ENCODE measurements around the gene GDF7. TPM values are rescaled to one million over a fixed set of nuclear protein-coding genes. Genes with fewer than 3 reads are reported as not detected.
A peak's percentile ranks its signal among the peaks of the same experiment; 100 is the strongest.

Gene GDF7
- total and polyA plus RNA-seq, 10 donors = 0.83 to 3.8 (median 1.9) TPM

GRCh38 chr2:20678780-20679179, 11.8 kb downstream of the GDF7 start:
- H3K9me3 ChIP-seq = no peaks in the 10 kb centered on the region
- peaks cover 0 to 7% (median 0%) of the 10 kb centered on the region in 7 donors for H3K27me3 ChIP-seq (replicated peaks in 1 of 7)
- TF ChIP-seq, protein P1, sequence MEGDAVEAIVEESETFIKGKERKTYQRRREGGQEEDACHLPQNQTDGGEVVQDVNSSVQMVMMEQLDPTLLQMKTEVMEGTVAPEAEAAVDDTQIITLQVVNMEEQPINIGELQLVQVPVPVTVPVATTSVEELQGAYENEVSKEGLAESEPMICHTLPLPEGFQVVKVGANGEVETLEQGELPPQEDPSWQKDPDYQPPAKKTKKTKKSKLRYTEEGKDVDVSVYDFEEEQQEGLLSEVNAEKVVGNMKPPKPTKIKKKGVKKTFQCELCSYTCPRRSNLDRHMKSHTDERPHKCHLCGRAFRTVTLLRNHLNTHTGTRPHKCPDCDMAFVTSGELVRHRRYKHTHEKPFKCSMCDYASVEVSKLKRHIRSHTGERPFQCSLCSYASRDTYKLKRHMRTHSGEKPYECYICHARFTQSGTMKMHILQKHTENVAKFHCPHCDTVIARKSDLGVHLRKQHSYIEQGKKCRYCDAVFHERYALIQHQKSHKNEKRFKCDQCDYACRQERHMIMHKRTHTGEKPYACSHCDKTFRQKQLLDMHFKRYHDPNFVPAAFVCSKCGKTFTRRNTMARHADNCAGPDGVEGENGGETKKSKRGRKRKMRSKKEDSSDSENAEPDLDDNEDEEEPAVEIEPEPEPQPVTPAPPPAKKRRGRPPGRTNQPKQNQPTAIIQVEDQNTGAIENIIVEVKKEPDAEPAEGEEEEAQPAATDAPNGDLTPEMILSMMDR (IDR thresholded peaks at IDR 0.05 in 8 of 11, conservative IDR thresholded peaks at IDR 0.05 in 3 of 11) = no peak
- TF ChIP-seq POLR2AphosphoS5 (IDR thresholded peaks at IDR 0.05) (no peak), POLR2A (IDR thresholded peaks at IDR 0.05) (no peak)
- peaks cover 3 to 37% (median 19%) of the 10 kb centered on the region in 6 donors for H3K4me1 ChIP-seq
- no peak overlapping the region for H3K4me3 ChIP-seq
- WGBS, 5 donors = 88 to 95% (median 92%) methylated on average over 2 of the region's 2 CpGs
- H3K36me3 ChIP-seq = peaks cover 0 to 41% (median 7%) of the 10 kb centered on the region in 6 donors
- DNase-seq = no peak
- intact Hi-C loops (cut with DNase I; ENCODE audit: low total_unique reads) = no loop called here
- H3K27ac ChIP-seq = peak overlapping the region in 1 of 8 donors; percentile 81

- Histone ChIP-seq H3K36me3 (peaks cover 0 to 61% (median 17%) of the 10 kb centered on the region in 6 donors), H3K4me1 (peaks cover 0 to 16% (median 7%) of the 10 kb centered on the region in 6 donors), H3K27me3 (replicated peaks in 1 of 7) (no peaks in the 10 kb centered on the region), H3K4me3 (no peak overlapping the region), H3K9me3 (no peaks in the 10 kb centered on the region), H3K27ac (no peak overlapping the region)
- intact Hi-C loops (cut with DNase I; ENCODE audit: low total_unique reads) = no loop called here
- DNase-seq = no peak
- 87 to 95% (median 91%) methylated on average over 8 to 10 of the region's 10 CpGs for WGBS, 5 donors
- no peak for TF ChIP-seq POLR2A (IDR thresholded peaks at IDR 0.05)
- no peak for TF ChIP-seq POLR2AphosphoS5 (IDR thresholded peaks at IDR 0.05)
- TF ChIP-seq, protein P1 (IDR thresholded peaks at IDR 0.05 in 8 of 11, conservative IDR thresholded peaks at IDR 0.05 in 3 of 11) = no peak
Observed at GRCh38 chr2:20680744-20681375, 13.9 kb downstream of the GDF7 start.

- Histone ChIP-seq H3K27me3 (replicated peaks in 1 of 7) (no peaks in the 10 kb centered on the region), H3K9me3 (no peaks in the 10 kb centered on the region), H3K4me1 (peaks cover 0 to 4% (median 0%) of the 10 kb centered on the region in 6 donors), H3K36me3 (peaks cover 0 to 76% (median 29%) of the 10 kb centered on the region in 6 donors), H3K27ac (no peak overlapping the region), H3K4me3 (no peak overlapping the region)
- WGBS, 5 donors = 70 to 88% (median 80%) methylated on average over 7 of the region's 7 CpGs
- DNase-seq = no peak
- intact Hi-C loops (cut with DNase I; ENCODE audit: low total_unique reads) = no loop called here
- TF ChIP-seq, protein P1 (IDR thresholded peaks at IDR 0.05 in 8 of 11, conservative IDR thresholded peaks at IDR 0.05 in 3 of 11) = peak in 7 of 11 experiments; percentile 14 to 45 (median 30)
- TF ChIP-seq POLR2AphosphoS5 (IDR thresholded peaks at IDR 0.05) (no peak), POLR2A (IDR thresholded peaks at IDR 0.05) (no peak)
Observed at GRCh38 chr2:20682167-20682920, 15.4 kb downstream of the GDF7 start.

- WGBS, 5 donors = 74 to 93% (median 85%) methylated on average over 6 of the region's 6 CpGs
- intact Hi-C loops (cut with DNase I; ENCODE audit: low total_unique reads) = no loop called here
- peaks cover 0 to 6% (median 2%) of the 10 kb centered on the region in 8 donors for H3K9me3 ChIP-seq
Observed at GRCh38 chr2:20684581-20685063, 17.7 kb downstream of the GDF7 start.

More at GRCh38 chr2:20684581-20685063, 17.7 kb downstream of the GDF7 start:
- TF ChIP-seq POLR2AphosphoS5 (IDR thresholded peaks at IDR 0.05) (no peak), POLR2A (IDR thresholded peaks at IDR 0.05) (no peak)
- Histone ChIP-seq H3K27ac (no peak overlapping the region), H3K36me3 (peaks cover 0 to 95% (median 32%) of the 10 kb centered on the region in 6 donors), H3K27me3 (replicated peaks in 1 of 7) (no peaks in the 10 kb centered on the region), H3K4me1 (no peaks in the 10 kb centered on the region), H3K4me3 (no peak overlapping the region)
- no peak for DNase-seq
